NCI-H69 (cell line): ENCODE results near the gene PIK3IP1.
"Not testable (repeated sequence)": the region's sequence is repeated elsewhere in the genome, so short reads cannot be mapped to it uniquely, and the experiment has no call there.

ENCODE experiments used
- DNase-seq: peaks from one replicate; lab custom pipeline; 2025; lab: John Stamatoyannopoulos, UW

PIK3IP1 gene

DNA sequence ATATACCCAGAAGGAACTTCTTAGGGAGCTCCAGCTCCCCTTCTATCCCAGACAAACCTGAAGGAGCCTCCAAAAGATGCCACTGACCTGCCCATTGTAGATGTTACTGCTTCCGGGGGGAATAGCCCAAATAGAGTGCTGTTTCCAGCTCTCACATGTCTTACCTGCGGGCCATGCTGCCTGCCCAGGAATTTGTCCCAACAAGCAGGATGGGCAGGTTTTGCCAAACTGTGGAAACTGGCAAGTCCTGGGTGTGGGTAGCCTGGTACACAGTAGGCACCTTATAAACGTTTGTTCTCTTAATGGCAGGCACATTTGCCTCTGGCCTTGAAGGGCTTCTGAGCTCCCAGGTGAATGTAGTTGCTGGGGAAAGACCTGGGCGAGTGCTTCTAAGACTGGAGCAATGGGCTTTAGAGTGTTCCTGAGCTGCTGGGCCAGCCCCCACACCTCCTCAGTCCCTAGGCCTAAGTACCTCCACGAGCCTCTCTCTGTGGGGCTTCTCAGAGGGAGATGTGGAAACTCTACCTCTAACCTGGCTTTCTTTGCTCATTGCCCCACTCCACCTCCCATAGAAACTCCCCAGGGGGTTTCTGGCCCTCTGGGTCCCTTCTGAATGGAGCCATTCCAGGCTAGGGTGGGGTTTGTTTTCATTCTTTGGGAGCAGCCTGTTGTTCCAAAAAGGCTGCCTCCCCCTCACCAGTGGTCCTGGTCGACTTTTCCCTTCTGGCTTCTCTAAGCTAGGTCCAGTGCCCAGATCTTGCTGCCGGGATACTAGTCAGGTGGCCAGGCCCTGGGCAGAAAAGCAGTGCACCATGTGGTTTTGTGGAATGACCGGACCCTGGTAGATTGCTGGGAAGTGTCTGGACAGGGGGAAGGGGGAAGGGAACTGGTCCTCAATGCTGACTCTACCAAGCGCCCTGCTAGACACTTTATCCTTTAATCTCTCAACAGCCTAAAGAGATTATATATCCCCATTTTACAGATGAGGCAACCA is 43.0 kb downstream of the PIK3IP1 start:
- no peak for DNase-seq

DNA sequence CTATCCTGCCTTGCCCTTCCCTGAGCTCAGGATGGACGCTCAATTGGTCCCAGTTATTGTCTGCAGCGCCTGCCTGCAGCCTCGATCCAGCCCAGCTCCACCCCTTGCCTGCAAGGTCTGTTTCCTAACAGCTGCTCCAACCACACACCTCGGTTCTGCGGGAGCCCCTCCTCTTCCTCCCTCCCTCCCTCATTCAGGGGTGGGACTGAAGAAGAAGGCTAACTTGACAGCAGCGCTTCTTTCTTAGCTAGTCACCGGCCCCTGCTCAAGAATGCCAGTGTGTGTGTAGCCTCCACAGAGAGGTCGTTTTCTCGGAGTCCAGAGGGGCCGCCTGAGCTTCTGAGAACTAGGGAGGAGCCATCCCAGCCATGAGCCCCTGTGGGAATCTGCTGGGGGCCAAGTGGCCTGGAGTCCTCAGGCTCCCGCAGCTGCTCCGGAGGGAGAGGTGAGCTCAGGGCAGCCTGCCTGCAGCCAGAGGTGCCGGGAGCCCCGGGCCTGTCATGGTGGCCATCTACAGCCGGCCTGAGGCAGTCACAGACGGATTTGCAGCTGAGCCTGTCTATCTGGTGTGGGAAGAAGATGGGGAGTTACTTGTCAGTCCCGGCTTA is 44.0 kb downstream of the PIK3IP1 start:
- peak; percentile 32 for DNase-seq

DNA sequence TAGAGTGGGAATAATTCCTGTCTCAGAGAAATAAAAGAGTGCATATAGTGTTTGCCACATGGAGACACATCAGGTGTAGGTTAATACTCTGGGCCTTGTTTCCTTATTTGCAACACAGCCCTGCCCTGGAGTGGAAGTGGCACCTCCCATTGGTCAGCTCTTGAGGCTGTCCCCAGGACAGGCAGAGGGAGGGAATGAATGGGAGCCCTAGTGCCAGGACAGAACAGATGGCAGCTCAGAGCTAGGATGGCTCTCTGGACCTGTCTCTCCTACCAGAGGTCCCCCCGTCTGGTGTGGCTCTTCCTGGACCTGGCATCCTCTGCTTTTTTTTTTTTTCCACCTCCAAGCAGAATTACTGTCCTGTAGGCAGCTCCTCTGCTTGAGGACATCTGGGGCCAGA is 44.6 kb downstream of the PIK3IP1 start:
- no peak for DNase-seq

DNA sequence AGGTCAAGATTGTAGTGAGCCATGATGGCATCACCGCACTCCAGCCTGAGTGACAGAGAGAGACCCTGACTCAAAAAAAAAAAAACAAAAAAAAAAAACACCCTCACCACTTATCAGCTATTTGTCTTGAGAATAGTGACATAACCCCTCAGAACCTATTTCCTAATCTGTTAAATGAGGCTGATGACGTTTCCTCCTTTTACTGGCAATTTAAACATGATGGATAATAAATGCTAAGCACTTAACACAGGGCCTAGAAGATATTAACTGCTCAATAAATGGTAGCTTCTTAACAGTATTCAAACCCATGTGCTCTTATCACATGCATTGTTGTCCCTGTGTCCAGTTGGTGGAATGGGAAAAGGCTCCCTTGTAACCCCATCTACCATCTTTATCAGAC is 45.6 kb downstream of the PIK3IP1 start:
- no peak for DNase-seq

DNA sequence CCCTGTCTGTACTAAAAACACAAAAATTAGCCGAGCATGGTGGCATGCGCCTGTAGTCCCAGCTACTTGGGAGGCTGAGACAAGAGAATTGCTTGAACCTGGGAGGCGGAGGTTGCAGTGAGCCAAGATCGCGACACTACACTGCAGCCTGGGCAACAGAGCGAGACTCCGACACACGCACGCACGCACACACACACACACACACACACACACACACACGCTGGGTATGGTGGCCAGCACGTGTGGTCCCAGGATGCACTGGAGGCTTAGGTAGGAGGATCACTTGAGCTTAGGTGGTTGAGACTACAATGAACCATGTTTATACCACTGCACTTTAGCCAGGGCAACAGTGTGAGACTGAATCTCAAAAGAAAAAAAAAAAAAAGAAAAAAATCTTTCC is 46.3 kb downstream of the PIK3IP1 start:
- DNase-seq = not testable (repeated sequence)

DNA sequence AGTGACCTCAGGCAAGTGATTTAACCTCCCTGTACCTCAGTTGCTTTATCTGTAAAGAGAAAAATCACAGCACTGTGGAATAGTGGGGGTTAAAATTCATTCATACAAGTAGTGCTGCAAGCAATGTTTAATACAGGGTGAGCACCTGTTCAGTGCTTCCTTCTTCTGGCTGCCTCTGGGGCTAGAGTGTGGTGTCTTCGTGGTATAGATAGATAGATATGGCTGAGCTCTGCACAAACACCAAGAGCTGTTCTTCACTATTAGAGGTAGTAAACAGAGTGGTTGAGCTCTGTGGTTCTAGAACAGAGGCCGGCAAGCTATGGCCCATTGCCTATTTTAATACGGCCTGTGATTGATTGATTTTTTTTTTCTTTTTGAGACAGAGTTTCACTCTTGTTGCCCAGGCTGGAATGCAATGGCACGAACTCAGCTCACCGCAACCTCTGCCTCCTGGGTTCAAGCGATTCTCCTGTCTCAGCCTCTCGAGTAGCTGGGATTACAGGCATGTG is 47.3 kb downstream of the PIK3IP1 start:
- DNase-seq = no peak

DNA sequence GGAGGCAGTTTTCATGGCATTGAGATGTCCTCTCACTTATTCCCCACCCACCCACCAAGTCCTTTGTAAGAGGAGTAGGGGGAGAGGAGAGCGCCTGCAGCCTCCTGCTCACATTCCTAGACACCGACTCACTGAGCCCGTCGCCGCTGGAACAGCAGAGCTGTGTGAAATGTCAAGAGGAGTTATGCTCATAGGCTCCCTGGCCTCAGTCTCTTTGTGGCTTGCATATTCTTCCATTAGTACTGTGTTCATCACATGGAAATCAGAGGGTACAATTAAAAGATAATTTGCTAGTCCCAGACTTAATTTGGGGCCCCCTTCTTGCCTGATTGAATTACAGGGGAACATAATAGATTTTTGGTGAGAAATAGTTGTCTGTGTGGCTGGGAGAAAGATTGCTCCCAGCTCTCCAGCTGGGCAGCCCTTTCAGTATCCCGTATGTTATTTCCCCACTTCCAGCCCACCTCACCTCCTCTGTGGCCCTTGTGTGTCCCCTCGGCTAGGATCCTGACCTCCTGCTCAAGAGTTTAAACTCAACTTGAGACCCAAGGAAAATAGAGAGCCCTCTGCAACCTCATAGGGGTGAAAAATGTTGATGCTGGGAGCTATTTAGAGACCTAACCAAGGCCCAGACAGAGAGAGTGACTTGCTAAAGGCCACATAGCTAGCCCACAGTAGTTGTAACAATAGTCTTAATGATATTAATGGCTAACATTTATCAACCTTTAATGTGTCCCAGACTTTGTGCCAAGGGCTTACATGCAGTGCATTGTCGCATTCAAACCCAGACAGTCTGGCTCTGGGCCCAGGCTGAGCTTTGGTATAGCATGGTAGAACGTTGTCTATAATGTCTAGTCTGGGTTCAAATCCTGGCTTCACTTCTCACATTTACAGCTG is 48.0 kb downstream of the PIK3IP1 start:
- DNase-seq = peak; percentile 49

DNA sequence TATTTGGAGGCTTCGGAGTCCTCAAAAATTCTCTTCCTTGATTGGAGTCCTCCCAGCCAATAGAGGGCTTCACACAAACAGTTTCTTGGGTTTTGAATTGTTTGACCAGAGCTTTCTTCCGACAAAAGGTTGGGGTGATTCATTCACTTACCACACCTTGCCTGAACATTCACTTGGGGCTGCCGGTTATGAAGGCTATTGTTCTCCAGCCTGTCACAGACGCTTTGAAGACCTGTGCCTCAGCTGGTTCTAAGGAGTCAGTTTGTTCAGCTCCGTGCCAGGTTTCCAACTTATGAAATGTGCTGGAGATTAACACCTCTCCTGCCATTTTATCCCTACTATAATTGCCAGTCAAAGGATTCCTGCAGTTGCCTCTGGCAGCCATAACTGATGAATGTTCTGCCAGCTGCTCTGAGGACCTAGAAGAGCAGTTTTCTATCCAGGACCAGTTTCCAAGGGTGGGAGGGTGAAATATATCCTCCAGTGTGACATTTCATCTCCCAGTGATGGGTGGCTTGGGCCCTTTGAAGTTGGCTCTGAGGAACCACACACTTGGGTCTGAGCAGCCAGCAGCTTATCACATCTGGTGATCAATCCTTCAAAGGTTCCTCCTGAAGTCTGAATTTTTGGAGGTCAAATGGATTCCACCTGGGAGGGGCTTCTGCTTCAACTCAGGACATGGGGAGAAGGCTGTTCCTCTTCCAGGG is 48.8 kb downstream of the PIK3IP1 start:
- no peak for DNase-seq

DNA sequence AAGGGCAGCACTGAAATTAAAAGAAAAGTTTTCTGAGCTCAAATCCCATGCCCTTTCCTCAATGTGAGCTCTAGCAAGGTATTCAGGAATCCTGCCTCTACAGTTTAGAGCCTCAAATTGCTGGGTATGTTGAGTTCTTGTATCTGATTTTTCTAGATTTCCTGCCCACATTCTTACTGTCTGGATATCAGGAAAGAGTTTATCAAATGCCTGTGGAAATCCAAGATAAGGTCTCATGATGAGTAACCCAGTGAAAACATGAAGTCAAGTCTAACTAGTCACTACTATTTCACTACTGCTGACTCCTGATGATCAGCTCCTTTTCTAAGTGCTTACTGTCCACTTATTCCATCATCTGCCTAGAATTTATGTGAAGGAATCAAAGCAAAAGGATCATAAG is 50.4 kb downstream of the PIK3IP1 start:
- DNase-seq = no peak

DNA sequence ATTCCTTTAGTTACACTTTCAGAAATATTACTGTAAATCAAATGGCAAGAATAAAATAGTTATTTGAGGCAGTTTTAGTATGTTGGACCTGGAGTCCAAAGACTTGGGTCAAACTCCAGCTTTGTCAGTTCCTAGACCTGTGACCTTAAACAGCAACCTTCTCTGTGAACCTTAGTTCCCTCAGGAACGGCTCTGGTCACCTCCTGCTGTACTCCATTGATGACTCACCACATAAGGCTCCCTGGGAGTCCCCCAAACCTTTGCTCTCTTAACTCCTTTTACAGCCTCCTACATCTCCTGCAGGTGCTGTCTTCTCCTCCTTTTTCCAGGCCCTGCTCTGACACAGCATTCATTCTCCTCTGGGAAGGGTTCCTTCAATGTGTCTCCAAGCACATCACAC is 51.1 kb downstream of the PIK3IP1 start:
- DNase-seq = no peak

DNA sequence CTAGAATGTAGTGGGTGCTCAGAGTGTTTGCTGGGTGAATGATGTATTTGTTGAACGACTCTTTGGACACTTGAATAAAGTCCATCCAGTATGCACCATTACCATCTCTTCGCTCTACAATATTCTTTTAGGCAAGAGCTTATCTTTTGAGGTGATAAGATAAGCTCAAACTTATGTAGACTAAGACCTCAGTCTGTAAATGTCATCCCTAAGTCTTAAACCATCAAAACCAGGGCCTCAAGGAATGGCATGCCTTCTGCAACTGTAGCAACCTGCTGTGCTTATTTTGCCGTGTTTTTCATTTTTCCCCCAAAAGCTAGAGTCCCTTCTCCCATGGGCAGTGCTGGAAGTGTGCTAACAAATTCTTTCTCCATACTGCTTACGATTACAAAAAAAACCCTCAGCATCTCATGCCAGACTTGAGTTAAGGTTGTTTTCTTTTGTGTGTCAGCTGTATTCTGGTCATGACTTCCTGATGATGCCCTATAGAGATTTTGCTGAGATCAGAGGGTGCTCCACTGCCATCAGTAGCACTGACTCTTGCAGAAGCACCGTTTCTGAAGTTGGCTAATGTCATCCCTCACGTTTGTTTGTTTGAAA is 52.4 kb downstream of the PIK3IP1 start:
- no peak for DNase-seq

DNA sequence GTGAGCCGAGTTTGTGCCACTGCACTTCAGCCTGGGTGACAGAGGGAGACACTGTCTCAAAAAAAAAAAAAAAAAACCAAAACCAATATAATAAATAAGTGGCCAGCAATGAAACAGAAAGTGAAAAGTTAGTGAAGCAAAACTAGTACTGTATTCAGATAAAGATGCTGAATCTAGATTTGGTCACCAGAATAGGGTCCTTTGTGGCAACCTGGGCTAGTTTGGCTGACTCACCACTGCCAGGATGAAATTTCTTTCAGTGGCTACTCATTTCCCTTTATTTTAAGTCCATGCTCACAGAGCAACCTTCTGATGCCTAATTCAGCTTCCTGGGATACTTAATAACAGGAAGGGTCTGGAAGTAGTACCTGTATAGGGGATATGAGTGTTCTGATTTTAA is 54.2 kb downstream of the PIK3IP1 start:
- DNase-seq = no peak

DNA sequence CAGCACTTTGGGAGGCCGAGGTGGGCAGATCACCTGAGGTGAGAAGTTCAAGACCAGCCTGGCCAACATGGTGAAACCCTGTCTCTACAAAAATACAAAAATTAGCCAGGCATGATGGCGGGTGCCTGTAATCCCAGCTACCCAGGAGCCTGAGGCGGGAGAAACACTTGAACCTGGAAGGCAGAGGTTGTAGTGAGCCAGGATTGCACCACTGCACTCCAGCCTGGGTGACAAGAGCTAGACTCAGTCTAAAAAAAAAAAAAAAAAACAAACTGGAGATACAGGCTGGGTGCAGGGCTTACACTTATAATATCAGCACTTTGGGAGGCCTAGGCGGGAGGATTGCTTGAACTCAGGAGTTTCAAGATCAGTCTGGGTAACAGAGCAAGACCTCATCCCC is 56.2 kb downstream of the PIK3IP1 start:
- not testable (repeated sequence) for DNase-seq

DNA sequence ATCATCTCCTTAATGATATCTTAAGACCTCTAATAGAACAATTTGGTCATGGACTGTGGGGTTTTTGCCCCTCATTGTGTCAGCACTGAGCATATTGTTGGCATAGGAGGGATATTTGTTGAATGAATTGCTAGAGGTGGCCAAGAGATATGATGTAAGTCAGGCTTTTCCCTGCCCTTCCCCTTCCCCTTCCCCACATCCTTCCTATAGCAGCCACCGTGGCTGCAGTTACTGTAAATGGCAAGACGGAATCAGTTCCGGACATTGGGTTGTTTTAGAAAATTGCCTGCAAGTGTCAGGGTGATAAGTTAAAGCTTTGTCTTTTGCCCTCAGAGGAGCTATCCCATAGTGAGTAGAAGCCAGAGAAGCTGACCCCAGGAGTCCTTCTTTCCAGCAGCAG is 57.2 kb downstream of the PIK3IP1 start:
- no peak for DNase-seq

DNA sequence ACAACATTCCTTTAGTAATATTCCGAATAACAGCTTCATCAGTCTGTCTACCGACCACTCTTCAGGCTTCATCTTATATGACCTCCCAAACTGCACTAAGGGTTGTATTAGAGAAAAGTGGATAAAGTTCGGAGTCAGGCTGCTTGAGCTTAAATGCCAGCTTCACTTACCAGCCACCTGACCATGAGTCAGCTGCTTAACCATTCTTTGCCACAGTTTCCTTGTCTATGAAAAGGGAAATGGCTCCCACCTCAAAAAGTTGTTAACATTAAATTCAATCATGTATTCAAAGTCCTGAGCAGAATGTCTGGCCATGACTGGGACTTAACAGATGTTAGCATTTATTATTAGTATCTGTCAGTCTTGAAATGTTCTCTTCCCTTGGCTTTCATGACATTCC is 59.3 kb downstream of the PIK3IP1 start:
- no peak for DNase-seq
